ENCODE measurements around the gene DGLUCY. TPM values are rescaled to one million over a fixed set of nuclear protein-coding genes. Genes with fewer than 3 reads are reported as not detected.
"Not testable (repeated sequence)": the region's sequence is repeated elsewhere in the genome, so short reads cannot be mapped to it uniquely, and the experiment has no call there.

Gene DGLUCY
- total RNA-seq, 1 donor, result 23.2 TPM

- Histone ChIP-seq H3K4me1 (ENCODE audit: insufficient read depth, low read length) (no peaks in the 10 kb centered on the region), H3K27me3 (ENCODE audit: insufficient read depth, low read length) (no peaks in the 10 kb centered on the region), H3K4me3 (ENCODE audit: low read length) (no peak overlapping the region), H3K9me3 (ENCODE audit: low read depth, low read length) (no peaks in the 10 kb centered on the region)
These were observed 104.1 kb downstream of the DGLUCY start for GRCh38 chr14:91218014-91218413.

DNA sequence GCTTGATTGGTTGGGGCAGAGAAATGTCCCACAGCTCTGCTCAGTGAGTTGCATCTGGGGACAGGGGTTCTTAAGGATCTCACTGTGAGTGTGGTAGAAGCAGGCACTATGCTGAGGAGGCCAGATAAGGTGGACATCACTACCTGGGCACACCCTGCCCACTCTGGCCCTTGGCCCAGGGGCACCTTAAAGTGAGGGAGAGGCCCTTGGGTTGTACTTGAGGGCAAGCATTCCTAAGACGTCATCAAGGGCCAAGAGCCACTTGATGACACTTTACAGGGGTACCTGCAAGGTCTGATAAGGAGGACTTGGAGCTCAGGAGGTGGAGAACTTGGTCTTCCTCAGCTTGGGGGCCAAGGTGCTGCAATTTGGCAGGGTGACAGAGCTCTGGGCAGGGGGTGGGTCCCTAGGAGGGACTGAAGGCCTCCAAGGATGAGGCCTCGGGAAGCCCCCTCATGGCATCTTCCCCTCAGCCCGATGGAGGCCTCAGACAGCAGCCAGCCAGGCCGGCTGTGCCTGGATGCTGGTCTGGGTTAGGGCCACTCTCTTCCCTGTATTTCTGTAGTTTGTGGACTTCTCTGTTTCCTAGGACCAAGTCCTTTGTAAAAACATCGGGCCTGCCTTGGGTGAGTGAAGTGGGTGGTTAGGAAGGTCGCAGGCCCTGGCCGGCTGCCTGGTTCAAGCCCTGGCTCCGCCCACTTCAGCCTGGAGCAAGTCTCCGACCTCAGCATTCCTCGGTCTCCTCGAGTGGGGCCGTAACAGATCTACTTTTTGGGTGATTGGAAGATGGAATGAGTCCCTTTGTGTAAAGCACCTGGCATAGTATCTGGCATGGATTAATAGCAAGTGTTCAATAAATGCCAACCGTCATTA is 105.9 kb downstream of the DGLUCY start:
- H3K4me1 ChIP-seq (ENCODE audit: insufficient read depth, low read length), result peaks cover 6% of the 10 kb centered on the region

DNA sequence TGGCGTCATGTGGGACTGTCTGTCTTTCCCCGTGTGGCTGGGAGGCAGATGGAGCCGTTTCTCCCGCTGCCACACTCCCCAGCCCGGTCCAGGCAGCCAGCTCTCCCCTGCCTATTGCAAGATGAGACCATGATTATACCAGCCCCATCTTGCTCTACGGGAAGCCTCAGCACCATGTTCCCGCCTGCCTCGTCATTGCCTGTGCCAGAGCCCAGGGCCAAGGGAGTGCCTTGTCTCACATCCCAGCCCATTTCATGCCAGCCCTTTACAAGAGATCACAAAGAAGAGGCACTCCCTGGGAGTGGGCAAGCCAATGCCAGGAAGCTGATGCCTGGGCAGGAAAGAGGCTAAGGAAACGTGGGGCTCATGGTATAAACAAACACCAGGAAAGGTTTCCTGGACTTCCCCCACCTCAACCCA is 106.7 kb downstream of the DGLUCY start:
- H3K4me3 ChIP-seq (ENCODE audit: low read length), result no peak overlapping the region
- H3K9me3 ChIP-seq (ENCODE audit: low read depth, low read length), result no peaks in the 10 kb centered on the region
- no peaks in the 10 kb centered on the region for H3K27me3 ChIP-seq (ENCODE audit: insufficient read depth, low read length)
- peaks cover 10% of the 10 kb centered on the region for H3K4me1 ChIP-seq (ENCODE audit: insufficient read depth, low read length)

More for the DNA sequence above, 105.9 kb downstream of the DGLUCY start:
- no peak overlapping the region for H3K4me3 ChIP-seq (ENCODE audit: low read length)
- H3K9me3 ChIP-seq (ENCODE audit: low read depth, low read length), result no peaks in the 10 kb centered on the region
- H3K27me3 ChIP-seq (ENCODE audit: insufficient read depth, low read length), result no peaks in the 10 kb centered on the region

- H3K9me3 ChIP-seq (ENCODE audit: low read depth, low read length), result no peaks in the 10 kb centered on the region
- no peaks in the 10 kb centered on the region for H3K27me3 ChIP-seq (ENCODE audit: insufficient read depth, low read length)
- no peak overlapping the region for H3K4me3 ChIP-seq (ENCODE audit: low read length)
- peaks cover 13% of the 10 kb centered on the region for H3K4me1 ChIP-seq (ENCODE audit: insufficient read depth, low read length)
These were observed 107.4 kb downstream of the DGLUCY start for GRCh38 chr14:91221270-91221669.

GRCh38 chr14:91223028-91223783 is 109.3 kb downstream of the DGLUCY start:
- Histone ChIP-seq H3K4me1 (ENCODE audit: insufficient read depth, low read length) (peaks cover 32% of the 10 kb centered on the region), H3K9me3 (ENCODE audit: low read depth, low read length) (no peaks in the 10 kb centered on the region), H3K27me3 (ENCODE audit: insufficient read depth, low read length) (no peaks in the 10 kb centered on the region), H3K4me3 (ENCODE audit: low read length) (no peak overlapping the region)

GRCh38 chr14:91225025-91225424 is 111.2 kb downstream of the DGLUCY start:
- Histone ChIP-seq H3K4me3 (ENCODE audit: low read length) (no peak overlapping the region), H3K9me3 (ENCODE audit: low read depth, low read length) (no peaks in the 10 kb centered on the region), H3K27me3 (ENCODE audit: insufficient read depth, low read length) (no peaks in the 10 kb centered on the region), H3K4me1 (ENCODE audit: insufficient read depth, low read length) (peaks cover 50% of the 10 kb centered on the region)

GRCh38 chr14:91226360-91226759 is 112.5 kb downstream of the DGLUCY start:
- not testable (repeated sequence) for H3K27me3 ChIP-seq (ENCODE audit: insufficient read depth, low read length)

GRCh38 chr14:91227183-91227628 is 113.3 kb downstream of the DGLUCY start:
- peaks cover 72% of the 10 kb centered on the region for H3K4me1 ChIP-seq (ENCODE audit: insufficient read depth, low read length)

More at GRCh38 chr14:91226360-91226759, 112.5 kb downstream of the DGLUCY start:
- H3K4me1 ChIP-seq (ENCODE audit: insufficient read depth, low read length), result peaks cover 63% of the 10 kb centered on the region
- H3K4me3 ChIP-seq (ENCODE audit: low read length); H3K9me3 ChIP-seq (ENCODE audit: low read depth, low read length): not testable (repeated sequence)

GRCh38 chr14:91228112-91229004 is 114.5 kb downstream of the DGLUCY start:
- peaks cover 83% of the 10 kb centered on the region for H3K4me1 ChIP-seq (ENCODE audit: insufficient read depth, low read length)
- no peak overlapping the region for H3K4me3 ChIP-seq (ENCODE audit: low read length)
- H3K9me3 ChIP-seq (ENCODE audit: low read depth, low read length), result no peaks in the 10 kb centered on the region
- no peaks in the 10 kb centered on the region for H3K27me3 ChIP-seq (ENCODE audit: insufficient read depth, low read length)

More at GRCh38 chr14:91227183-91227628, 113.3 kb downstream of the DGLUCY start:
- no peaks in the 10 kb centered on the region for H3K9me3 ChIP-seq (ENCODE audit: low read depth, low read length)
- no peaks in the 10 kb centered on the region for H3K27me3 ChIP-seq (ENCODE audit: insufficient read depth, low read length)
- H3K4me3 ChIP-seq (ENCODE audit: low read length), result no peak overlapping the region

DNA sequence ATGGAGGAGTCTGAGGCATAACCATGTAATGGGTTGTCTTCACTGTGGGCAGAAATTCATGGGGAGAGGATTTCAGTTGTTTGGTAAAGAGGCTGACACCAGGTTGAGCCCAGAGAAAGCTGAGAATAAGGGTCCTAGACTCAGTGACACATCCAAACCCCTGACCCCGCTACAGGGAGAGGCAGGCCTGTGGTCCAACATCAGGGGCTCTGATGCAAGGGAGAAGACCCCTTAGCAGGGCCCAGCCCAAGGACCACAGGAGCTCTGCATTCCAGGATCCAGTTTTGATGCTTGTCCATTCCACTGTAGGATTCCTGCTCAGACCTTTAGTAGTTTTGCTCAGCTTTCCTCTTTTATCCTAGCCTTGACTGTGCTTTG is 115.1 kb downstream of the DGLUCY start:
- H3K9me3 ChIP-seq (ENCODE audit: low read depth, low read length), result no peaks in the 10 kb centered on the region
- H3K4me3 ChIP-seq (ENCODE audit: low read length), result no peak overlapping the region
- H3K4me1 ChIP-seq (ENCODE audit: insufficient read depth, low read length), result peaks cover 85% of the 10 kb centered on the region
- no peaks in the 10 kb centered on the region for H3K27me3 ChIP-seq (ENCODE audit: insufficient read depth, low read length)

GRCh38 chr14:91229743-91230200 is 115.9 kb downstream of the DGLUCY start:
- Histone ChIP-seq H3K4me1 (ENCODE audit: insufficient read depth, low read length) (peaks cover 92% of the 10 kb centered on the region), H3K4me3 (ENCODE audit: low read length) (no peak overlapping the region), H3K9me3 (ENCODE audit: low read depth, low read length) (no peaks in the 10 kb centered on the region), H3K27me3 (ENCODE audit: insufficient read depth, low read length) (no peaks in the 10 kb centered on the region)

- Histone ChIP-seq H3K4me1 (ENCODE audit: insufficient read depth, low read length) (peaks cover 89% of the 10 kb centered on the region), H3K4me3 (ENCODE audit: low read length) (no peak overlapping the region), H3K27me3 (ENCODE audit: insufficient read depth, low read length) (no peaks in the 10 kb centered on the region), H3K9me3 (ENCODE audit: low read depth, low read length) (no peaks in the 10 kb centered on the region)
These were observed 116.6 kb downstream of the DGLUCY start for GRCh38 chr14:91230397-91231035.

DNA sequence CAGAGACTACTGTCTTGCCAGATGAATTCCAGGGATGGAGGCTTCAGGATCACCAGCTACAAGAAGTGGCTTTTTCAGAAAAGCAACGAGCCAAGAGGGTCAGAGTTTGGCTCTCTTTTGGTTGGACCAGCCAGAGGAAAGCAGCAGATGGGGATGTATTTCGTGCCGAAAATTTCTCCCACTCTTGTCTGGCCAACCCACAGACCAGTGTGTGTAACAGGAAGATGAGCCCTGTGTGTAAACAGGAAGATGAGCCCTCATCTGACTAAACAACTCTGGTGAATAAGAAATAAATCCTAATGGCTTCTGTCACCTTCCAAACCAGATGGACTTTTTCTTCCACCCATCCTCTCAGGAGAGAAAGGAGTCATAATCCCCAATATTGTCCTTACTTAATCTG is 117.6 kb downstream of the DGLUCY start:
- Histone ChIP-seq H3K9me3 (ENCODE audit: low read depth, low read length) (no peaks in the 10 kb centered on the region), H3K27me3 (ENCODE audit: insufficient read depth, low read length) (no peaks in the 10 kb centered on the region), H3K4me3 (ENCODE audit: low read length) (no peak overlapping the region), H3K4me1 (ENCODE audit: insufficient read depth, low read length) (peaks cover 84% of the 10 kb centered on the region)

DNA sequence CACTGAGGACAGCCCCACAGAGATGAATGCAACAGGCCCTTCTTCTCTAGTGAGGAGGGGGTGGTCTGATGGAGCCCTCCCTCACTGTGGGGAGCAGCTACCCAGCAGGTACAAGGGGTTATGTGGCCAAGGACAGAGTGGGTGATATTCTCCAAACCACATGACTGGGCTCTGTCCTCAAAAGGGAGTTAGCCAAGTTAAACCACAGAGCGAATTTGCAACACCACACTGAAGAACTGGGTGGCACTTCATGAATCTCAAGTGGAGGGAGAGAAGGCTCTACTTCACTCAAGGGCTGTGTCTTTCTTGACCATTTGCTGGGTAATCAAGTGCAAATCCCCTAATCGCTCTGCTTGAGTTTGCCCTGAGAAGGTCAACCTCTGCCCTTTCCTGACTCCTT is 118.2 kb downstream of the DGLUCY start:
- H3K4me1 ChIP-seq (ENCODE audit: insufficient read depth, low read length), result peaks cover 78% of the 10 kb centered on the region
- no peak overlapping the region for H3K4me3 ChIP-seq (ENCODE audit: low read length)
- no peaks in the 10 kb centered on the region for H3K9me3 ChIP-seq (ENCODE audit: low read depth, low read length)
- no peaks in the 10 kb centered on the region for H3K27me3 ChIP-seq (ENCODE audit: insufficient read depth, low read length)
